Activated CD4-positive, alpha-beta T cell treated with anti-CD3 and anti-CD28 coated beads for 48 hours (primary cell): ENCODE data around the gene TOR1AIP2.

ENCODE experiments used
- DNase-seq: peaks from one replicate; pipeline ENCODE4 v3.0.0-alpha.2; 2020

TOR1AIP2 gene

DNA sequence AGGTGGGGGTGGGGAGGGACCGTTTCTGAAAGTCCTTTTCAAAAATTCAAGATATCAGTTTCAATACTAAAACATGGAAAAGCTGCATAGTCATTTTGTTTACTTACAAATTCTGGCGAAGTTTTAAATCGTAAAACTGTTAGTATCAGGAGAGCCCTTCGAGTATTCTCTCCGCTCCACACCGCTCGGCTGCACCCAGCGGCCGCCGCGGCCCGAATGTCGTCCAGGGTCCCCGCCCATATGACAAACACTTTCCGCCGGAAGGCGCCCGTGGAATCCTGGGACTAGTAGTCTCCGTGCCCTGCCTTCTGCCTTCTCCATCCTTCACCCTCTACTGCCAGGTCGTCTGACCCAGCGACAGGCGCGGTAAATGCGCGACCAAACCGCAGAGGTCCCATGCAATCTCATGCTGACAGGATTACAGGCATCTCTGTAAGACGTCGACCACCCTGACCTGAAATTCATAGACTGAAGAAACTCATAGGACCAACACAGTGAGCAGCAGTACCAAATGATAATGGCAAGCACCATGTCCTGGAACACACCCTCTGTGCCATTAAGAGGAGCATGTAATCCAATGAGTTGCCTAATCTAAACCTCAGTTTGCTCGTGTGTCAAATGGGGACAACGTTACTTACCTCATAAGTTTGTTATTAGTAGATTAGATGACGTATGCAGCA lies at the start of gene TOR1AIP2:
Gene TOR1AIP2, minus strand, starts transcription at position 218 of the 680 bp plus-strand sequence. CDS start 25,138 bp downstream, outside the sequence.
- DNase-seq: peak; percentile 93

DNA sequence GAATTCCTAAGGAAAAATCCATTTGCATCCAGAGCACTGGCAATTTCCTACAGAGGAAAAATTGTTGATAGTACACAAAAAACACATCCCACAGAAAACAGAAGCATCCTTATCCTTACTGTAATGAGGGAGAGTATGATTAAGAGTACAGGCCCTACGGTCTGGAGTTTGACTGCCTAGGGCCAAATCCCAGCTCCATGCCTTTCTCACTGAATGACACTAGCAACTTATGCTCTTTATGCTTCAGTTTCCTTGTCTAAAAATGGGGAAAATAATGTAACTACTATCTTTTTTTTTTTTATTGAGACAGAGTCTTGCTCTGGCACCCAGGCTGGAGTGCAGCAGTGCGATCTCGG lies 49.2 kb upstream of the TOR1AIP2 start:
- no peak for DNase-seq

DNA sequence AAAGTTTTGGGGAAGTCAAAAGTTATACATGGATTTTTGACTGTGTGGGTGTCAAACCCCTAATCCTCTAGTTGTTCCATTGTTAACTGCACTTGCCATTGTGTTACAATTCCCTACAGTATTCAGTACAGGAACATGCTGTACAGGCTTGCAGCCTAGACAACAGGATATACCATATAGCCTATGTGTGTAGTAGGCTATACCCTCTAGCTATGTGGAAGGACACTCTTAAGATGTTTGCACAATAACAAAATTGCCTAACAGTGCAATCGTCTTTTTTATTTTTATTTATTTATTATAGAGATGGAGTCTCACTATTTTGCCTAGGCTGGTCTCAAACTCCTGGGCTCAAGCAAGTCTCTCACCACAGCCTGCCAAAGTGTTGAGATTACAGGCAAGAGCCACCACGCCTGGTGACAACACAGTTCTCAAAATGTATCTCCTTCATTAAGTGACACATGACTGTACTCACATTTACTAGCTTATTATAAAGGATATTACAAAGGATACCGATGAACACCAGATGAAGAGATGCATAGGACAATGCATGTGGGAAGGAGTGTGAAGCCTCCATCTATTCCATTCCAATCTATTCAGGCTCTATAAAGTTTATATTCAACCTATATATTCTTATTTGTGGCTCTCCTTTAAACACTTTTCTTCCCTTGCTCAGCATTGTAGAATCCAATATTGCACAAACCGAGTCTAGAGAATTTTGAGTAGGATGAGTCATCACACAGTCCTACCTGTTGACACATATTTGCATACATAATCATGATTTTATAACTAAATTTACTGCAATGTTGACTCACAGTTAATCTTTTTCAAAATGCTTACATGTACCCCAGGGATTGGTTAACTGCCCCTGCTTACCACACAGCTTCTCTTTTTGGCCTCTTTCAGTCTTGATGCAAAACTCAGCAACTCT lies 48.6 kb upstream of the TOR1AIP2 start:
- DNase-seq: no peak

DNA sequence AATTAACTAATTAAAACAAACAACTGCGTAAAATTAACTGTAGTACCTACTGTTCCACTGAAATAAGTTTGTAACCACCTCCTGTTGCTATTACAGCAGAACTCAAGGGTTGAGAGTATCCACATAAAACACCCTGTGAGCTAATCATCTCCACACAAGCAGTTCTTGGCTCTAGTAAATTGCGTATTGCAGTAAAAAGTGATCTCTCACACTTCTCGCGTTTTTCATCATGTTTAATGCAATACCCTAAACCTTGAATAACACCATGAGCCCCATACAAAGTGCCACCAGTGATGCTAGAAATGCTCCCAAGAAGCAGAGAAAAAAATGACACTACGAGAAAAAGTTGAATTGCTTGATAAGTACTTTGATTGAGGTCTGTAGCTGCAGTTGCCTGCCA lies 47.7 kb upstream of the TOR1AIP2 start:
- DNase-seq: no peak

DNA sequence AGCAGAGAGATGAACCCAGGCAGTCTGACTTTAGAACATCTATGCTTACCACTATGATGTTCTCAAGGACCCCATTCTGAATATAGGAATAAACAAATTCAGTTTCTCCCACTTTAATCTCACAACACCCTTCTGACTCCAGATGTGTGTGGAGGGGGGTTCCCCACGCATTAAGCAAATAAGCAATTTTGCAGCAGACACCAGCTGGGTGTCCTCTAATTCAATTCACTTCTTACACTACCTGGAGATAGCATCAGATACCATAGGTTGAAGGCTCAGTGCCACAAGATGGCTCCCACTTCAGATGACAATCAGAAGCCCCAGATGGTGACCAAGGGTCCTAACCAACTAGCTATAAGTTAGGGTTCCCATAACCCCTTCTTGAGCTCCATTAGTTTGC lies 46.7 kb upstream of the TOR1AIP2 start:
- no peak for DNase-seq

DNA sequence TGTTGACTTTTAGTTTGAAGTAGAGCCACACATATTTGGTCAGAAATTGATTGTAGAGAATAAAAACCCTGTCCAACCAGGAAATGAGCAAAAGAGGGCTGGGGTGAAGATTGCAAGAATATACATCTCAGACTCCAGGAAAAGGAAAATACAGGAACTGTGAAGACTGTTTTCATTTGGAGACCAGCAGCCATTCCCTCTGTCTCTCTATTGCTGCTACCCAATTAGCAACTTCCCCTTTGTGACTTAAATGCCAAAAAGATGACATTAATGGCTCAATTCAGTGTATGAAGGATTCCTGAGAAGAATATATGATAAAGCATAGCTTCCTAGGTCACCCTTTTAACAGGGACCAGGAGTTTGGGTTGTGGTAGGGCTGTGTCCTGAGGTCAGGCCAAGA lies 45.4 kb upstream of the TOR1AIP2 start:
- DNase-seq: no peak

DNA sequence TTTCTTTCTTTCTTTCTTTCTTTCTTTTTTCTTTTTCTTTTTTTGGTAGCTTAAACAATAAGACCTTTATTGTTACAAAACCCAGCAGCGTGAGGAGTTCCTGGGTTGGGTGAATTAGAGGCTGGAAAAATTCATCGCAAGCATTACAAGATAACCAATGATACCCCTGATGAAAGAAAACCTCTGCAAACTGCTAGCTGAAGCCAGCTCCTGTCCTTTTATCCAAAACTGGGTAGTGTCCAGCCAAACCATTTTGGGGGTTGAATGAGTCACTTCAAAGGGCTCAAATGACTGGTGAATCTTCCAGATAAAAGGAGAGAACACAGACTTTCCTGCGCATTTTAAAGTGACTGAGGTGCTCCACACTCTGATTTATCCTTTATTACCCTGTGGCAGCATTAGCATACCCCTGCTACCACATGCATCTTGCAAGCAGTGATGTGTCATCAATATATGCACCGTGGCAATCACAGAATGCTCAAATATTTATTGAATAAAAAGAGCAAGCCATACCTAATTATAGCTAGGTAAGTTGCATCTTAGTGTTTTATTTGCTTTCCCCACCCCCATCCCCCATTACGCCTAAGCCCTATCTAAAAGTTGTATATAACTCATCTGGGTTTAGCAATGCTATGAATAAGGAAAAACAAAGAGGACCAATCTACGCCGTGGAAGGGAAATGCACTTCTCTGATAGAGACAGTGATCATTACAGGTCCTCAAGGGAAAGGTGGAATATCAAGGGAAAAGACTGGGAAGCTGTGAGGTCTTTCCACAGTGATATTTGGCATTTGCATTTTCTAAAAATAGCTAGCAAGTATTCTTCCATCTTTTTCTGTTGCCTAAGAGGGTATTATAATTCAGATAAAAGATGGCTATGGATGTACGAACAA lies 44.6 kb upstream of the TOR1AIP2 start:
- DNase-seq: no peak

DNA sequence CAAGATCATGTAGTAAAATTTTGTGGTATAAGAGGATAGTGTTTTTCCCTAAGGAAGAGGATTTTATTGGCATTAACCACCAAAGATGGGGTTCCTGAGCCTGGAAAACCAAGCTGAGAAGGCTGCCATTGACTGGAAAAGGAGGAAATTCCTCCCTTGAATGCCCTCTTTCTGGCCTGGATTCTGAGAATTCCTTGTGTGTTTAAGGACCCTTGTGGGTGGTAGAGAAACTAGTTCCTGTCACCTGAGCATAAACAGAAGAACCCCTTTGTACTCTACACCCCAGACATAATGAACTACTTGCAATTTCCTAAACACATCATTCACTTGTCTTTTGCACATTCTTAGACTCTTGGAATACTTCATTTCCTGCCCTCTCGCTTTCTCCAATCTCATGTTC lies 43.9 kb upstream of the TOR1AIP2 start:
- DNase-seq: no peak

DNA sequence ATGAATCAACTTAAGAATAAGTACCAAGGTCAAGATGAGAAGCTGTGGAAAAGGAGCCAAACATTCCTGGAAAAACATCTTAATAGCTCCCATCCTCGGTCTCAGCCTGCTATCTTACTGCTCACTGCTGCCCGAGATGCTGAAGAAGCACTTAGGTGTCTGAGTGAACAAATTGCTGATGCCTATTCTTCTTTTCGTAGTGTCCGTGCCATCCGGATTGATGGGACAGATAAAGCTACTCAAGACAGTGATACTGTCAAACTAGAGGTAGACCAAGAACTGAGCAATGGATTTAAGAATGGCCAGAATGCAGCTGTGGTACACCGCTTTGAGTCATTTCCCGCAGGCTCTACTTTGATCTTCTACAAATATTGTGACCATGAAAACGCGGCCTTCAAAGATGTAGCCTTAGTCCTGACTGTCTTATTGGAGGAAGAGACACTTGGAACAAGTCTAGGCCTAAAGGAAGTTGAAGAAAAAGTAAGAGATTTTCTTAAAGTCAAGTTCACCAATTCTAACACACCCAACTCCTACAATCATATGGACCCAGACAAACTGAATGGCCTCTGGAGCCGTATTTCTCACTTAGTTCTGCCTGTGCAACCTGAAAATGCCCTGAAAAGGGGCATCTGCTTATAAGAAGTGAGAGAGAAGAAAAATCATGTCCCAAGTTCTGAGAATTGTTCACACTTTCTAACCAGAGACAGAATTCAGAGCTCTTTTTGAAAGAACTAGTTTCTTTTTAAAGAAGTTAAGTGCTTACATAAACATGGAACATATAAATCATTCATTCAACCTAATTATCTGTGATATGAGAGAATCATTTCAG lies 40.2 kb upstream of the TOR1AIP2 start:
- no peak for DNase-seq

DNA sequence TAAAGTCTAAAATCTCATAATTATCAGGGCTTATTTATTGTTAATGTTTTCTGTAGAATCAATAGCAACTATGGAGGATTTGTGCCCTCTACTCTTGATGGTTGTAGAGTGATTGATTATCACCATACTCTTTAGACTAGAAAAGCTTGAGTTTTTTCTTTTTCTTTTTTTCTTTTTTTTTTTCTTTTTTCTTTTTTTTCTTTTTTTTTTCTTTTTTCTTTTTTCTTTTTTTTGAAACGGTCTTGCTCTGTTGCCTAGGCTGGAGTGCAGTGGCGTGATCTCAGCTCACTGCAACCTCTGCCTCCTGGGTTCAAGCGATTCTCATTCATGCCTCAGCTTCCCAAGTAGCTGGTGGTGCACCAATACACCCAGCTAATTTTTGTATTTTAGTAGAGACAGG lies 34.2 kb upstream of the TOR1AIP2 start:
- DNase-seq: no peak

DNA sequence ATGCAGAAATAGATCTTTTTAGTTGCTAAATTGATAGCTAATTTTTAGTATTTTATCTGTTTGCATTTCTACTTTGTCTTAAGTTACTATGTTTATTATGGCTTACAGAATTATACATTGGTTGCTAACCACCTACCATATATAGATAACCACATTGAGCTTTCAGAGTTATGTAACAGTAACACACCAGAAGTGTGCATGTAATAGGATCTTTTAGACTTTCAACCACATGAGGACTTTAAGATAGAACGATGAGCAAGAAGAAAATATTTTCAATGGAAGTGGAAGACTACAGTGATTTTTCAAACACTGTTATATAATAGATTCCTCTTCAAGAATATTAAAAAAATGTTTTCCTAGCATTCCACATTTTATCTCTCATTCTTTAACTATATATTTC lies 33.3 kb upstream of the TOR1AIP2 start:
- no peak for DNase-seq

DNA sequence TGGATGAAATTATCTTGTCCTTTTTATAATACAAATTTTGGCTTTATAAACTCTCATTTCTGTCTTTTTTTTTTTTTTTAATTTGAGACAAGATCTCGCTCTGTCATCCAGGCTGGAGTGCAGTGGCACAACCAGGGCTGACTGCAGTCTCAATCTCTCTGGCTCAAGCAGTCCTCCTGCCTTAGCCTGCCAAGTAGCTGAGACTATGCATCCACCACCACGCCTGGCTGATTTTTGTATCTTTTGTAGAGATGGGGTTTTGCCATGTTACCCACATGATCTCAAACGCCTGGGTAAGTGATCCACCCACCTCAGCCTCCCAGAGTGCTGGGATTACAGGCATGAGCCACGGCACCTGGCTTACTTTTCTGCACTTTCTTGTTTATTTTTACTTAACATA lies 12.0 kb upstream of the TOR1AIP2 start:
- DNase-seq: no peak

DNA sequence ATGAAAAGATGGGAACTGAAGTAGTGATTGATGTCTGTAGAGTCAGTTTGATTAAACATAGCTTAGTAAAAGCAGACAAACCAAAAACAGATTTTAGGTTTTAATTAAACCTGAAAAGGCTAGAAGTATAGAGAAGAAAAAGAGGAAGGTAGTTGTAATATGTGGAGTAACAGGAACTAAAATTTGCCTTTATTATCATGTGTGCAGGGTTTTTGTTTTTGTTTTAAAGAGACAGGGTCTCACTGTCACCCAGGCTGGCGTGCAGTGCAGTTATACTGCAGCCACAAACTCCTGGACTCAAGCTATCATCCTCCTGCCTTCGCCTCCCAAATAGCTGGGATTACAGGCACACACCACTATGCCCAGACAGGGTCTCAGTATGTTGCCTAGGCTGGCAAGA lies 10.5 kb upstream of the TOR1AIP2 start:
- no peak for DNase-seq

DNA sequence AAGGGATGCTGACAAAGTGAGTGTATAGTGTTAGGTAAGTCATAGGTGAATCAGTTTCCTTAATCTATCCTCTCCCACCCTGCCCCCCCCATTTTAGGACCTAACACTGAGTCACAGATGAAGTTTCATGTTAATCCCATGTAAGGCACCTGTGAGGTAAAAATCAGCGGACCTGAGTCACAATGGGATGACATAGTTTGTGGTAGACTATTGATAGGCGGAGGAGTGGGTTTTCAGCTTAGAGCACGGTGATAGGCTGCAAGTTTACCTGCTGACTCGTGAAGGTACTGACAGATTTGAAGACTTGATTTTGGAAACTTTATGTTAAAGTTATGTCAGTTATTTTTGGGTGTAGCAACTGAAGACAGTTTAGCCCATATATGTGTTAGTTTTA lies 6.1 kb upstream of the TOR1AIP2 start:
- peak; percentile 71 for DNase-seq

DNA sequence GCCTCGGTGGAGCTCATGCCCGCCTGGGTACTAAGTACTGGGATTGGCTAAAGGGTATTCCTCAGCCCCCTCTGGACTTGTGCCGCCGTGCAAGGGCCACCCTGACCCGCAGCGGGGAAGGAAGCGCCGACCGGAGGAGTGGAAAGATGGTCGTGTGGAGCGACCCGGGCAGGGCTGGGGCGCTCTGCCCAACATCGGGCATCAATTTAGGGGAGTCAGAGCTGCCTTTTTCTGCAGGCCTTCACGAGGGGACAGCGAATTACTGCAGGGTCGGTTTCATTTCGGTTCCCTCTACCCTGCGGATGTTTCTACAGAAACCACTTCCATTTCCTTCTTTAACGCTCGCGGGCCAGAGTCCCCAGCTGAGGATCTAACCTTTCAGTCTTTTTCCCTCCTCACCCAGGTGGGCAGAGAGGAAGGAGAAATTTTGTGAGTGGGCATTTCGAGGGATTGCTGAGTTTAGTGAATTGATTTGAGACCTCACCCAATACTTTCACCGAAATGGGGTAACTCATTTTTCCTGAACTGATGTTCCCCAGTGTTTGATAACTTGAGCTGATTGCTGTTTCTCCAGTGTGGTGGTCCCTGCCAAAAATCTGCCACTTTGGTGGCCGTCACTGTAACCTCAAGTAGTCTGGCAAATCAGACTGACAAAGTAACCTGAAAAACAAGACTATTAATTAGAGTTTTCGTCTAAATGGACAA lies 5.6 kb upstream of the TOR1AIP2 start:
- DNase-seq: no peak

DNA sequence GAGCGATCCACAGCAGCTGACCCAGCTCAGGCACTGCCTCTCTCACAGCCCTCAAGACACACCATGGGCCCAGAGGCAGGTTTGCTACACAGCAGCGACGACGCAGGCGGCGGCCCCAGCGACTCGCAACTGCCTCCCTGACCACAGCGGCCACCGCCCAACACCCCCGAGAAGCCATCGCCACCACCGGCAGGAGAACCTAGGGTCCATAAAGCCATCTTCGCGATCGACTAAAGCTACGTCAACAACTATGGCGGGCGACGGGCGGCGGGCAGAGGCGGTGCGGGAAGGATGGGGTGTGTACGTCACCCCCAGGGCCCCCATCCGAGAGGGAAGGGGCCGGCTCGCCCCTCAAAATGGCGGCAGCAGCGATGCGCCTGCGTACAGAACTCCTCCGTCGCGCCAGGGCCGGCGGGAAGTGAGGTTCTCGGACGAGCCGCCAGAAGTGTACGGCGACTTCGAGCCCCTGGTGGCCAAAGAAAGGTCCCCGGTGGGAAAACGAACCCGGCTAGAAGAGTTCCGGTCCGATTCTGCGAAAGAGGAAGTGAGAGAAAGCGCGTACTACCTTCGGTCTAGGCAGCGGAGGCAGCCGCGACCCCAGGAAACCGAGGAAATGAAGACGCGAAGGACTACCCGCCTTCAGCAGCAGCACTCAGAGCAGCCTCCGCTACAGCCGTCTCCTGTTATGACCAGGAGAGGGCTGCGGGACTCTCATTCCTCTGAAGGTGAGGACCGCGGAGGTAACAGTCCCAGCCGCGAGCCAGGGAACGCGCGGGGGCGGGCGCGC lies 4.8 kb upstream of the TOR1AIP2 start, which contains the start of gene TOR1AIP1:
Gene TOR1AIP1, plus strand, starts transcription at position 33 of the 787 bp plus-strand sequence. Its CDS starts 218 bp downstream, at position 251.
- DNase-seq: peak; percentile 98

DNA sequence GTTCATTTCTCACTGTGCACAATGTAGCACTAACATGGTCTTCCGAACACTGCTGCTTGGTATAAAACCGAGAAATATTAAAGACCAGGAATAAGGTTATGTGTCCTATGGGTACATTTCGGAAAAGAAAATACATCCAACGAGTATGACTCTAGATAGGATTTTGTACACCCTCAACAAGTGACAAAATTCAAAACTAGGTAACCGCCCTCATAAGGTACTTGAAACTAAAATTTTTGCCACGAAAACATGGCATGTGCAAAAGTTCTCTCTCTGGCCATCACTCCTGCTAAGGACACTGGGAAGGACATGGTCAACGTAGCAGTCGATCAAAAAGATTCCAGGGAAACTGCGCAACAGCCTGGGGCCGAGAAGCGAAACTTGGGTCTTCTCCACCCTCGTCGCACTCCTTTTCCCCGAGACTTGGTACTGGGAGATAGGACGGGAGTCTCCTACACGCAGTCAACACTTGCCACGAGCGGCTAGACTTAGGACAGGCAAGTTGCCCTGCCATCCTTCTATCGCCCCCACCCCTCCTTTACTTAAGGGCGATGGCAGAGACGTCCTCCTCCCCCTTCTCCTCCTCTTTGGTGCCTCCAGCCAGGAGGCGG lies 4.1 kb upstream of the TOR1AIP2 start:
- DNase-seq: no peak

DNA sequence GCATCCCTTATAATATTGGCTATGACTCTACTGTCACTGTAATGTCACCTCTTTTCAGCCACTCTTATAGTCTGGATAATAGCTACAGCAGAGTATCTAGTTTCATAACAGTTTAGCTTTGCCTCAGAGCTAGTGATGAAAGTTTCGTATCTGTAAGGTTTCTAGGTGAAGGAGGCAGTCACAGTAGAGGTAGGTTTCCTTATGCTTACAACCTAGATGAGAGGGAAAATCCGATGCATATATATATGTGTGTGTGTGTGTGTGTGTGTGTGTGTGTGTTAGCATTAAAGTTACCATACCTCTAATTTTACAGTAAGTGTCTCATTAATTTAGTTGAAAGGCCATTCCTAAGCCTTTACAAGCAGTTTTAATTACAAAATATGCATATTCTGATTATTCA lies 2.2 kb upstream of the TOR1AIP2 start:
- no peak for DNase-seq

DNA sequence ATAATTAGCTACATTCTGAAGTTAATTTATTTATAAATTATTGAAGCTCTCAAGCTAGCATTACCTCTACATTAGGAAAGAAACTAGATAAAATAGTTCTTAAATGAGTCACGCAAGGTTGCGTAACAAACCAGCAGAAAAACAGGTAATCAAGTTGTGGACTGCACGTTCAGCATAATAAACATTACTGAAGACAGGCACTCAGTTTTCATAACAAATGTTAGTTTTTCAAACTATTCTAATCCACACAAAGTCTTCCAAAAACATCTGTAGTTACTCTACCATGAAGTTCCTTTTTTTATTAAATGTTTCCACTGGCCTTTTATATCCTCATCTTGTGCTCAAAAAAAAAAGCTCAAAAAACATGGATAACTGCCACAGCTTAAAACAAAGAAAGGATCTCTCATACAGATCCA lies 1.3 kb downstream of the TOR1AIP2 start:
- no peak for DNase-seq

DNA sequence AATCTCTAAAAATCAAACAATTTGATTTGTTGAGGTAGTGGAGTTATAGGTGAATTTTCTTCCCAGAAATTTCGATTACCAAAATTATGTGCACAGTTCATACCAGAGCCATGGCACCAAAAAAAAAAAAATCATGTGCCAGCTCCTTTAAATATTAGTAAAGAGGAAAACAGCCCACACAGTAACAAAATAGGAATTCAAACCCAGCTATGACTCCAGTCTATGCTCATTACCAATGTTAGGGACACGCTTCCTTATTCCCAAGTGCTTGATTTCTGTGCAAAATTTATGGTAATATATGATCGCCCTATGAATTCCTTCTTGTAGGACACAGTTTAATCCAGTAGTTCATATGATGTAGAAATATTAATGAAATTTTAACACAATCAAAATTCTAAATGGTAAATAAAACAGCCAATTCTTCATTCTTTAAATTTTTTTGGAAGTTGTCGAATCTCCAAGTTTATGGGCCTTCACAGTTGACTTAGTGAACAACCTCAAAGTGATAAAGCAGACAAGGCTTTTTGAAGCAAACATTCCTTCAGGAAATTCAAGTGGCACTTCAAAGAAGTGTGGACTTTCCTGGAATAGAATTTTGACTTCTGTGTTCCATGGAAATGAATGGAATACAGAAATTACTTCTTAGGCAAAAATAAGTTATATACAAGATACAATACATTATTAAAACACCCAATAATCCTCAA lies 1.9 kb downstream of the TOR1AIP2 start:
- DNase-seq: no peak
